Epidermal melanocyte (primary cell): ENCODE measurements around the gene AKT1S1.
"Not testable (repeated sequence)": the region's sequence is repeated elsewhere in the genome, so short reads cannot be mapped to it uniquely, and the experiment has no call there.

Experiments
- DNase-seq: peaks from one replicate; pipeline ENCODE4 v3.0.0; 2011; ENCODE audit warnings: low spot score; ENCODE audit not compliant: insufficient read length

AKT1S1 gene

DNA sequence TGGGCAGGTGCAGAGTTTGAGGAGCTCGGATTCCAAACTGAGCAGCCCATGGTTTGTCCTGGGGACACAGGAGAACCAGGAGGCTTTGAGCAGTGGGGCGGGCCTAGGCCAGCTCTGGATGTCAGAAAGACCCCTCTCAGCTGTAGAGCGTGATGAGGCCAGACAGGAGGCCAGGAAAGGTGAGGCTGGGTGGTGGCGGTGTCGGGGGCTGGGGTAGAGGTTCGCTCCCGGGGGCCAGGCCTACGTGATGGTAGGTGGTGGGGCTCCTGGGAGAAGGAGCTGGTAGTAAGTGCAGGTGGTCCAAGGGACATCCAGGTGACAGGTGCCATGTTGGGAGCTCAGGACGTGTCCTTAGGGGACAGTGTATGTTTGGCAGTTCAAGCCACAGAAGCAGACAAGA, 39.7 kb downstream of the AKT1S1 start:
- no peak for DNase-seq

DNA sequence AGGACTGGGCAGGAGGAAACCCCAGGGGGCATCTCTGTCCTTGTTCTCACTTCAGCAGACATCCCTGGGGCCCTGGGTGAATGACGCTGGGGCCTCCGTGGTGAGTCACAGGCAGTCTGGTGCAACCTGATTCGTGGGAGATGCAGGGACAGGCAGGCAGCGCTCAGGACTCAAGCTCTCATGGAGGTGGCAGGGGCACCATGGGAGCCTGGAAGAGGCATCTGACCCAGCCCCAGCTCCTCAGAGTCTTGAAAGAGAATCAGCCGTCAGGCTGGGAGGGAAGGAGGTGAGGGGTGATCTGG, 40.2 kb downstream of the AKT1S1 start:
- no peak for DNase-seq

DNA sequence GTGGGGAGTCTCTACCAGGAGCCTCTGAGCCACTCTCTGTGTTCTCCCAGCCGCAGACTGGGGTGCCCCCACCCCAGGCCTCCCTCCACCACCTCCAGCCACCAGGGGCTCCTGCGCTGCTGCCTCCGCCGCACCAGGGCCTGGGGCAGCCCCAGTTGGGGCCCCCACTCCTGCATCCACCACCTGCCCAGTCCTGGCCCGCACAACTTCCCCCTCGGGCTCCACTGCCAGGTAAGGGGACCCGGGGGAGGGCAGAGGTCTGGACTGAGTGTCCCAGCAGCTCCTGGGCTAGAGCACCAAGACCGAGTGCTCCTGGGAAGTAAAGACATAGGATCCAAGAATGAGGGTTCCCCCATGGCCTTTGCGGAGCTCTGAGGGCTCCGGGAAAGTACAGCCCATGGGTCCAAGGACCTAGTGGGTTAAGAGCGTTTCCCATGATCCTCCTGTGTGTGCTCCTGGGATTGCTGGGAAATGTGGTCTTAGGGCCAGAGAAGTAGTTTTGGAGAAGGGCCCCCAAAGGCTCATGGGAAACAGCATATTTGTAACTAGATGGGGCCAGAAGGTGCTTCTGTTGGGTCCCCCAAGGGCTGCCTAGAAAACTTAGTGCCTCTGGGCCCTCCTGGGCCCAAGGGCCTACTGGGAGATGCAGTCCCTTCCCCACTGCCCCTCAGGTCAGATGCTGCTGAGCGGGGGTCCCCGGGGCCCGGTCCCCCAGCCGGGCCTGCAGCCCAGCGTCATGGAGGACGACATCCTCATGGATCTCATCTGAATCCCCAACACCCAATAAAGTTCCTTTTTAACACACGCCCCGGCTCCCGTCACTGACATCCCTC, 40.8 kb downstream of the AKT1S1 start:
- no peak for DNase-seq

DNA sequence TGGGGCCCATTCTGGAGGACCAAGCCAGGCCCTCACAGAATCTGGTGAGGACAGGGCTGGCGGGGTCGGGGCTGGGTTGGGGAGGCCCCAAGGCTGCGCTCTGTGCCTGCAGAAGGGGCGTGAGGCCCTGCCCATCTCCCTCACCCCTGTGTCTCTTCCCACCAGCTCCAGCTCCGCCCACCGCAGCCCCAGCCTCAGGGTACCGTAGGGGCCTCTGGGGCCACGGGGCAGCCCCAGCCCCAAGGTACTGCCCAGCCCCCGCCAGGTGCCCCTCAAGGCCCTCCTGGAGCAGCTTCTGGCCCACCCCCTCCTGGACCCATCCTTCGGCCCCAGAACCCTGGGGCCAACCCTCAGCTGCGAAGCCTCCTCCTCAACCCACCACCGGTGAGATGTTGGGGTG, 41.6 kb downstream of the AKT1S1 start:
- DNase-seq: no peak

DNA sequence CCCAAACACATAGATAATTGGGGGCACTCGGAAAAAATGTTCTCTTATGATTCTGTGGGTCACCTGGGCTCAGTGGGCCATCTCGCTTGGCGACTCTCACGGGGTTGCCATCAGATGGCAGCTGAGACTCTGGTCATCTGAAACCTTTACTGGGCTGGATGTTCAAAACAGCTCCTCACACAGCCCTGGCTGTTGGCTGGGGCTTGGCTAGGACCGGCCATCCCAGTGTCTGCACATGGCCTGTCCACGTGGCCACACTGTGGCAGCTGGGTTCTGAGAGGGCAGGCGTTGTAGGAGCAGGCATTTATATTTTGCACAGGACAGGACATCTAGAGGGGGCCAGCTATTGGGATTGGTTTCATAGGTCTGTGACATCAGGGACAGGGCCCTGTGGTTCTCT, 43.6 kb downstream of the AKT1S1 start:
- DNase-seq: no peak

DNA sequence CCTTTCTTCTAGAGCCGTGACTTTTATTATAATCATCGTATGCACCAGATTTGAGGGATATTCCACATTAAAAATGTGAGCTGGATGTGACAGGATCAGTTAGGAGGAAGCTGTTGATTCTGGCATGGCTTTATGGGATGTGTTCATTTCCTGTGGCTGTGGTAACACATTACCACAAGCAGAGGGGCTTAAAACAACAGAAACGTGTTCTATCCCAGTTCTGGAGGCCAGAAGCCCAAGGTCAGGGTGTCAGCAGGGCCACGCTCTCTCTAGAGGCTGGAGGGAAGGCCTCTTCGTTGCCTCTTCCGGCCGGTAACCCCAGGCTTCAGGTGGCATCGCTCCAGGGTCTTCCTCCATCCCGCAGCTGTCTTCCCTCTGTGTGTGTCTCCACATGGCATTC, 44.6 kb downstream of the AKT1S1 start:
- DNase-seq: no peak

DNA sequence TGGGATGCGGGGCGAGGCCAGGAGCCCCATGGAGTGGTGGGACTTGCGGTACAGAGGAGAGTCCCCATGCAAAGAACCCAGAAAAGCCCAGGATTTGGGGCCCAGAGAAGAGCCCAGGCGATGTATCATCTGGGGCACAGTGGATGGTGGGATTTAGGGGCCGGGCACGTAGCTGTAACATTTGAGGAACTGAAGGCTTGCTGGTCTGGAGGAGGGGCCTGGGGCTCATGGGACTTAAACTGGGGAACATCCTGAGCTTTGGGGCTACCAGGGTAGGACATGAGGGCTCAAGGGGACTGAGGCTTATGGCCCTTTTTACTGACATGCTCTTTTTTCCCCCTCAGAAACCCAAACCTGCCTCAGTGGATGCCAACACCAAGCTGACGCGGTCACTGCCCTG, 45.6 kb downstream of the AKT1S1 start:
- no peak for DNase-seq

DNA sequence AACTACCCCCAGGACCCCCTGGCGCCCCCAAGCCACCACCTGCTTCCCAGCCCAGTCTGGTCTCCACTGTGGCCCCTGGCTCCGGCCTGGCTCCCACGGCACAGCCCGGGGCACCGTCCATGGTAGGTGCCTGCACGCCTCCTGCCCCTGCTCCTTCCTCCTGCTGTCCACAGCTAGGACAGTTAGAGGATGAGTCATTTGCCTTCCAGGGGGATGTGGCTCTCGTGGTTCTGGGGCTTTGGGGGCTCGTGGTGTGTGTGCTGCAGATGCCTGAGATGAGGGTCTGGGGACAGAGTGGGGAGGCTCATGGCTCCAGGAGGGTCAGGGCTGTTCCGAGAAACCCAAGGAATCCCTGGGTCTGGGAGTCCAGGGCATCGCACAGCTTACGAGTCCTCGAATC, 46.4 kb downstream of the AKT1S1 start:
- DNase-seq: no peak

DNA sequence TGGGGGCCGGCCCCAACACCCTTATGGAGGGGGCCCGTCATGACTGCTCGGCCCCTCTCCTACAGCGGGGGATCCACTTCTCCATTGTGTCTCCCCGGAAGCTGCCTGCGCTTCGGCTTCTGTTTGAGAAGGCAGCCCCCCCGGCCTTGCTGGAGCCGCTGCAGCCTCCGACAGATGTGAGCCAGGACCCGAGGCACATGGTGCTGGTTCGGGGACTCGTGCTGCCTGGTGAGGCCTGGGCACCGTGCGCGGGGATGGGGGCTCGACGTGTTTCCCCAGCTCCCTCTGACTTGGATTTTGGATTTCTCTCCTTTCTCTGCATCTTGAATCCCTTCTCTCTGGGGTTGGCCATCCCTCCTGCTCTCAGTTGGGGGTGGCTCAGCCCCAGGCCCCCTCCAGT, 47.4 kb downstream of the AKT1S1 start:
- no peak for DNase-seq

DNA sequence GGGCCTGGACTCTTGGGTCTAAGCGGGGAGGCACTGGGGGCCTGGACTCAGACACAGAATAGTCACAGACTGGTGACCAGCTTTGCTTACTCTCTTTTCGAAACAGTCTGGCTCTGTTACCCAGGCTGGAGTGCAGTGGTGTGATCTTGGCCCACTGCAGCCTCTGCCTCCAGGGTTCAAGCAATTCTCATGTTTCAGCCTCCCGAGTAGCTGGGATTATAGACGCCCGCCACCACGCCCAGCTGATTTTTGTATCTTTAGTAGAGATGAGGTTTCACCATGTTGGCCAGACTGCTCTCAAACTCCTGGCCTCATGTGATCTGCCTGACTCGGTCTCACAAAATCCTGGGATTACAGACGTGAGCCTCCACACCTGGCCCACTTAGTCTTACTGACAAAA, 48.0 kb downstream of the AKT1S1 start:
- no peak for DNase-seq

DNA sequence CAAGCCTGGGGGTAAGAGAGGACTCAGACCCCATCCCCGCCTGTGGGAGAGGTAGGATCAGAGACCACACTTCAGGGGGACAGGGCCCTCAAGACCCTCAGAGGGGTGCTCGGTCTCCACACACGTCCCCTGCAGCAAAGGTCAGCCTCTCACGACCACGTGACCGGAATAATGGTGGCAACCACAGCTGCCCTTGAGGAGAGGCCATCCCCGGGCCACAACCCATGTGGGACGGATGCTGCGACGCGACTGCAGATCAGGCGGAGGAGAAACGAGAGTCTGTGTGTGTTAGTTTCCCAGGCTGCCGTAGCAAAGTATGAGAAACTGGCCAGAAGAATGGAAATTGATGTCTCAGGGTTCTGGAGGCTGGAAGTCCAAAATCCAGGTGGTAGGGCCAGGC, 50.1 kb downstream of the AKT1S1 start:
- no peak for DNase-seq

DNA sequence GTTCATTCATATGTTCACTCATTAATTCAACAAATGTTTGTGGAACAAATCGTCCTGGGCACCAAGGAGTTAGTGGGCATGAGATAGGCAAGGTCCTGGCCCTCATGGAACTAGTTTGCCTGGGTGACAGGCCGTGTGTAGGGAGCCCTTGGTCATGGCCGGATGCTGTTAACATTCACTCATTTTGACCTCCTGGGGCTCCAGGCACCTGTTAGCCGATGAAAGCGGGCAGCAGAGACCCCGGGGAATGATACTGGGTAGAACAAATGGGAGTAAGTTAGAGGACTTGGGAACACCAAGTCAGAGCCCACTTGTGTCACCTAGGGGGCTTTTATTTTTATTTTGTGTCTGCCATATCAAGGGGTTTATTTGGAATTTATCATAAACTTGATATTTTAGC, 52.5 kb downstream of the AKT1S1 start:
- DNase-seq: no peak

DNA sequence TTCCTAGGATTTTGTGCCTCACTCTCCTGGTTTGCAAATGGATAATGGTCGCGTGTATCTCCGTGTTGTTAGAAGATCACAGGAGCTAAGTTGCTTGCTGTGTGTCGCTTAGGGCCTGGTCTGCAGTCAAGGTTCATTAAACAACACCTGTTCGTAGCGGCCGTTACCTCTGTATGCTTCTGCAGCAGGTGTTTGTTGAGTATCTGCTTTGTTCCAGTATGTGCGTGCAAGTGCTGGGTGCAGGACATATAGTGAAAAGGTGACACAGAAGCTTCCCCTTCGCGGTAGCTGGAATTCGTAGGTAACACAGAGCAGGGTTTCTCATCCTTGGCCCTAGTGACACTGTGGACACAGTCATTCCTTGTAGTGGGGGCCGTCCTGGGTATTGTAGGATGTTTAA, 53.7 kb downstream of the AKT1S1 start:
- no peak for DNase-seq

DNA sequence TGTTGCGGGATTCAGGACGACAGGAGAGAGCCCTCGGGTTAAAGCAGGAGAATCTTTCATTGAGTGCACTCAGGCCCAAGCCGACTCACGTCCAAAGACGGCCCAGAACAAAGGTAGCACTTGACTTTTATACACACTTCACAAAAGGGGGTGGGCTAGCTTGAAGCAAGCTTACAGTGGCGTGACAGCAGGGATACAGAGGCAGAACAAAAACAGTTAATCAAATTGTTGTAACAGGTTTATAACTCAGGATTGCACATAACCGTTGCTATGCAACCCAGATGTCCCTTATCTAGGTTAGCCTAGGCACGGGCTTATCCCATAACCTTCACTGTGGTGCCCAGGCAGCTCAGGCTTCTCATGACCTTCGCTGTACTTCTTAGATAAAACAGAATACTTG, 57.0 kb downstream of the AKT1S1 start:
- no peak for DNase-seq

DNA sequence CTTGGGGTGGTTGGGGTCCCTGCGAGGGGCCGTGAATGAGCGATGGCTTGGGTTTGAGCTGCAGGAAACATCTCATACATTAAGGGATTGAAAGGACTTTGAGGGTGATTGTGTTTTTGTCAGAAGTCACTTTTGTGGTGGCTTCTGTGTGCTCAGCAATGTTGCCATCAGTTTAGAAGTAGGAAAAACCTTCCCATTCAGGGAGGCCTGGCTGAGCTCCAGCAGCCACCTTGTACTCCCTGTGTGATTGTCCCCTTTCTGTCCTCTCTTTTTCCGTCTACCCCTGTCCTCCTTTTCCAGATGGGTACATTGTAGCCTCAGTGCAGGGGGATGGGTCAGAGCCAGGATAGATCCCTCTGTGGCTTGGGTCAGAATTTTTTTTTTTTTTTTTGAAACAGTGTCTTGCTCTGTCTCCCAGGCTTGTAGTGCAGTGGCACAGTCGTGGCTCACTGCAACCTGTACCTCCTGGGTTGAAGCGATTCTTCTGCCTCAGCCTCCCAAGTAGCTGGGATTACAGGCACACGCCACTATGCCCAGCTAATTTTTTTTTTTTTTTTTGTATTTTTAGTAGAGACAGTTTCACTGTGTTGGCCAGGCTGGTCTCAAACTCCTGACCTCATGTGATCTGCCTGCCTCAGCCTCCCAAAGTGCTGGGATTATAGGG, 57.6 kb downstream of the AKT1S1 start:
- DNase-seq: not testable (repeated sequence)
